Immature natural killer cell (primary cell): ENCODE measurements around the gene PARD3B. TPM values are rescaled to one million over a fixed set of nuclear protein-coding genes. Genes with fewer than 3 reads are reported as not detected.

ENCODE experiments used
- DNase-seq, 3 donors: peaks; one replicate each; pipeline ENCODE4 v3.0.0; 2022; ENCODE audit warnings: mixed read lengths in 1 of 3
- H3K27ac Mint-ChIP-seq, 6 donors: one replicate each; pipeline ENCODE4 v1.8.0; 2020; ENCODE audit warnings: mixed read lengths in 6 of 6, mild to moderate bottlenecking in 5 of 6, inconsistent platforms in 4 of 6, moderate library complexity in 3 of 6
- H3K27me3 Mint-ChIP-seq, 3 donors: one replicate each; pipeline ENCODE4 v1.8.0; 2020 to 2021; ENCODE audit warnings: low read depth in 3 of 3, mild to moderate bottlenecking in 3 of 3, mixed read lengths in 3 of 3, moderate library complexity in 3 of 3, inconsistent platforms in 1 of 3
- H3K36me3 Mint-ChIP-seq, 3 donors: one replicate each; pipeline ENCODE4 v1.8.0; 2020; ENCODE audit warnings: mixed read lengths in 3 of 3, inconsistent platforms in 2 of 3, mild to moderate bottlenecking in 2 of 3
- H3K4me1 Mint-ChIP-seq, 2 donors: one replicate each; pipeline ENCODE4 v1.8.0; 2020; ENCODE audit warnings: inconsistent platforms in 2 of 2, mild to moderate bottlenecking in 2 of 2, mixed read lengths in 2 of 2, moderate library complexity in 1 of 2
- H3K4me3 Mint-ChIP-seq, 5 donors: one replicate each; pipeline ENCODE4 v1.8.0; 2020; ENCODE audit warnings: mild to moderate bottlenecking in 5 of 5, mixed read lengths in 5 of 5, inconsistent platforms in 3 of 5, moderate library complexity in 3 of 5
- H3K9me3 Mint-ChIP-seq, 6 donors: one replicate each; pipeline ENCODE4 v1.8.0; 2020; ENCODE audit warnings: mild to moderate bottlenecking in 6 of 6, mixed read lengths in 6 of 6, inconsistent platforms in 4 of 6, moderate library complexity in 3 of 6
- polyA plus RNA-seq, 3 donors: library from polyadenylated mRNA; unstranded; fragments of 300-500 nt; fragmentation: Illumina TruSeq; gene quantifications; one replicate each; pipeline ENCODE4 v1.2.3, GENCODE V29; 2021

PARD3B gene
- polyA plus RNA-seq, 3 donors from 2014 or later, result not detected

DNA sequence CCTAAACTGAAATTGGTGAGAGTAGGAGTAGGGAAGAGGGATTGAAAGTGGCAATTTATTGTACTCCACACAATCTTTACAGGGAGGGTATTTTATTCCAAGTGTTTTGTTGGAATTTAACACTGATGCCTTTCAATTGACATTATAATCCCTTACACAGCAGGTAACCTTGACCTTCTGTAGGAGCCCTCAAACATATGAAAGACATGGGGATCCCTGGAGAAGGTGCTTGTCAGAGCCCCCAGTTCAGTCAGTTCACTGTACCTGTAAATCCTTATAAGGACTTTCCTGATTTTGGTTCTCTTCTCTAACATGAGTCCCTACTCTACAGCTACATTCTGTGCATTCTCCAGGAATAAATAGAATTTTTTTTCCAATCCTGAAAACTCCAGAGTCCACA lies 752.1 kb downstream of the PARD3B start:
- Mint-ChIP-seq H3K9me3 (peaks cover 0 to 4% (median 0%) of the 10 kb centered on the region in 6 donors), H3K4me3 (no peak overlapping the region), H3K4me1 (no peaks in the 10 kb centered on the region)

DNA sequence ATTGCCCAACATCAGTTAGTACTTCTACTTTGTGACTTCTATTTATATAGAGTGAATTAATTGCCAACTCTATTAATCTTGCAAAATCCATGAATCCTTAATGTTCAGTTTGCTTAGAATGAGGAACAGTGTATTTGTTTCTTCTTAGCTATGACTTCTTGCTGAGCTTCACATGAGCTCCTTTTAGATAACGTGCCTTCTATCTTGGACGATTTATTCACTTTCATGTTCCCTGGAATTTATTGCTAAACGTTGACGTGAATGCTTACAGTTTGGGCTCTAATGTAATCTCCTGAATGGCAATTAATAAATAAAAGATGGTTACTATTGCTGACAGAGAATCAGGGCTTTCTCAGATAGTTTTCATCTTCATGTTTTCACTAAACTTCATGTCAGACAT lies 752.6 kb downstream of the PARD3B start:
- Mint-ChIP-seq H3K36me3 (no peaks in the 10 kb centered on the region), H3K27me3 (peaks cover 0 to 2% (median 0%) of the 10 kb centered on the region in 3 donors), H3K4me3 (no peak overlapping the region), H3K4me1 (no peaks in the 10 kb centered on the region), H3K9me3 (peaks cover 0 to 4% (median 0%) of the 10 kb centered on the region in 6 donors), H3K27ac (no peak overlapping the region)
- no peak for DNase-seq

More for the DNA sequence above, 752.1 kb downstream of the PARD3B start:
- H3K27ac Mint-ChIP-seq, result no peak overlapping the region
- H3K36me3 Mint-ChIP-seq, result no peaks in the 10 kb centered on the region
- H3K27me3 Mint-ChIP-seq, result peaks cover 0 to 2% (median 0%) of the 10 kb centered on the region in 3 donors
- DNase-seq, result no peak

DNA sequence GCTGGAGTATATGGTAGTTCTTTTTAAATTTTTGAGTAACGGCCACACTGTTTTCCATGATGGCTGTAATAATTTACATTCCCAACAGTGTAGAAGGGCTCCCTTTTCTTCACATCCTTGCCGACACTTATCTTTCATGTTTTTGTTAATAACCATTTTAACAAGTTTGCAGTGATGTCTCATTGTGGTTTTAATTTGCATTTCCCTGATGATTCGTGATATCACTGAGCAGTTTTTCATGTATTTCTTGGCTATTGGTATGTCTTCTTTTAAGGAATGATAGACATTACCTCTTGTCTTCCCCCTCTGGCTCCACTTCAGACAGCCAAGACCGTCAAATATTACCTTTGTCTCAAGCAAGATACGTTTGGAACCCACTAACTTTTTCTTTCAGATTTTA lies 765.9 kb downstream of the PARD3B start:
- no peak for DNase-seq
- Mint-ChIP-seq H3K27me3 (peaks cover 0 to 3% (median 2%) of the 10 kb centered on the region in 3 donors), H3K27ac (no peak overlapping the region), H3K4me3 (no peak overlapping the region), H3K36me3 (no peaks in the 10 kb centered on the region), H3K9me3 (peaks cover 0 to 3% (median under 1%) of the 10 kb centered on the region in 6 donors), H3K4me1 (no peaks in the 10 kb centered on the region)

- H3K4me3 Mint-ChIP-seq, result no peak overlapping the region
- DNase-seq, result no peak
- H3K27me3 Mint-ChIP-seq, result peaks cover 0 to 7% (median 4%) of the 10 kb centered on the region in 3 donors
- H3K4me1 Mint-ChIP-seq, result no peaks in the 10 kb centered on the region
- H3K27ac Mint-ChIP-seq, result no peak overlapping the region
- peaks cover 0 to 5% (median under 1%) of the 10 kb centered on the region in 6 donors for H3K9me3 Mint-ChIP-seq
- H3K36me3 Mint-ChIP-seq, result no peaks in the 10 kb centered on the region
Measured at GRCh38 chr2:205321231-205321630, 776.0 kb downstream of the PARD3B start.

DNA sequence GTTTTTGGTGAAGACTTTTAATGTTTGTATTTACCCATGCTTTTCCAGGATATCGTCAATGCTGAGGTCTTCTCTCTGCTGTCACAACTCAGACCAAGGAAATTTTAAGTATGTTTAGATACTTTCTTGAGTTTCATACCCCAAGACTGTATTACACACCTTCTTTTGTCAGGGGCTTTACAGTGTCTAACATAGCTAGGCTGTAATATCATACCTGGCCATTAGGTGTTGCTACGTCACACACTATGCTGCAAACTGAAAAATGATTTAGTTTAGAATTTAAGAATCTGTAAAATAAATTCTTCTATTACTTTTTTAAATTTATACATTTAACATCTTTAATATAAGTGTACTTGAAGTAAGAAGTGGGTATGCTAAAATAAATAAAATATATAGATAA lies 778.7 kb downstream of the PARD3B start:
- no peak overlapping the region for H3K27ac Mint-ChIP-seq
- DNase-seq, result no peak
- peaks cover 0 to 4% (median 0%) of the 10 kb centered on the region in 6 donors for H3K9me3 Mint-ChIP-seq
- peaks cover 0 to 7% (median 5%) of the 10 kb centered on the region in 3 donors for H3K27me3 Mint-ChIP-seq
- no peaks in the 10 kb centered on the region for H3K4me1 Mint-ChIP-seq
- no peak overlapping the region for H3K4me3 Mint-ChIP-seq
- no peaks in the 10 kb centered on the region for H3K36me3 Mint-ChIP-seq

DNA sequence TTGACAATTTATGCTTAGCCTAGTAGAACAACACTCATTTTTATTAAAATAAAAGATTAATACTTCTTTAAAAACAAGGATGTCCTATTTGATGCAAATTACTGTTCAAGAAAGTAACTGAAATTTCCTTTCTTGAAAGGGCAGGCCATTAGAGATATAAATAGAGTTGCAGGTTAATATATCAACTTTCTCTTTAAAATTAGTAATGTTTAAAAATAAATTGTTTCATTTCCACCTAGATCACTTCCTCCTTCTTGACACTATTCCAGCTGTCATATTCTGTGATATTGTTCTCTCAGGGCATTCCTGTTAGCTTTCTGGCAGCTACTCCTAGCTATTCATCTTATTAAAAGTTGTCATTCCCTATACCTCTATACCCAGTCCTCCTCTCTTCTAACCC lies 779.1 kb downstream of the PARD3B start:
- no peak overlapping the region for H3K4me3 Mint-ChIP-seq
- H3K27ac Mint-ChIP-seq, result no peak overlapping the region
- no peaks in the 10 kb centered on the region for H3K4me1 Mint-ChIP-seq
- no peak for DNase-seq
- peaks cover 0 to 7% (median 4%) of the 10 kb centered on the region in 3 donors for H3K27me3 Mint-ChIP-seq
- peaks cover 0 to 2% (median 0%) of the 10 kb centered on the region in 6 donors for H3K9me3 Mint-ChIP-seq
- H3K36me3 Mint-ChIP-seq, result no peaks in the 10 kb centered on the region

DNA sequence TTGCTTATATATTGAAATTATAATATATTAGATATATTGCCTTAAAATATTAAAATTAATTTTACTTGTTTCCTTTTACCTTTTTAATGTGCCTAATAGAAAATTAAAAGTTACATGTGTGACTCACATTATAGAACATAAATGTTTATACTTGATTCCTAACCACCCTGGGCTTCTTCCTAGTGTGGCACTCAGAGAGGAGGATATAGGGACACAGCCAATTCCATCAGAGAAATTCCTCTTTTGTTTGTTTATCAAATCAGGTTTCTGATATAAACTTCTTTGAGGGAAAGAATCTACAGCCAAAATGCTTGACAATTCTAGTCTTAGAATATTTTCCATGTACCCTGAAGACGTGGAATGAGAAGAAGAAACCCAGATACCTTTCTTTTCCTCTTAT lies 788.1 kb downstream of the PARD3B start:
- Mint-ChIP-seq H3K4me3 (no peak overlapping the region), H3K9me3 (peaks cover 0 to 4% (median 0%) of the 10 kb centered on the region in 6 donors), H3K36me3 (no peaks in the 10 kb centered on the region), H3K27ac (no peak overlapping the region), H3K27me3 (peaks cover 0 to 2% (median 0%) of the 10 kb centered on the region in 3 donors), H3K4me1 (no peaks in the 10 kb centered on the region)
- DNase-seq, result no peak

GRCh38 chr2:205337274-205337673 lies 792.0 kb downstream of the PARD3B start:
- Mint-ChIP-seq H3K4me1 (no peaks in the 10 kb centered on the region), H3K27ac (no peak overlapping the region), H3K27me3 (peaks cover 0 to 1% (median 0%) of the 10 kb centered on the region in 3 donors), H3K36me3 (no peaks in the 10 kb centered on the region), H3K9me3 (peaks cover 0 to 4% (median under 1%) of the 10 kb centered on the region in 6 donors), H3K4me3 (no peak overlapping the region)
- DNase-seq, result no peak

GRCh38 chr2:205338156-205338555 lies 792.9 kb downstream of the PARD3B start:
- no peaks in the 10 kb centered on the region for H3K4me1 Mint-ChIP-seq
- no peak overlapping the region for H3K4me3 Mint-ChIP-seq
- no peaks in the 10 kb centered on the region for H3K36me3 Mint-ChIP-seq
- peaks cover 0 to 1% (median 0%) of the 10 kb centered on the region in 3 donors for H3K27me3 Mint-ChIP-seq
- peaks cover 0 to 4% (median under 1%) of the 10 kb centered on the region in 6 donors for H3K9me3 Mint-ChIP-seq
- no peak for DNase-seq
- H3K27ac Mint-ChIP-seq, result no peak overlapping the region

GRCh38 chr2:205343103-205343502 lies 797.8 kb downstream of the PARD3B start:
- peaks cover 0 to 4% (median 0%) of the 10 kb centered on the region in 6 donors for H3K9me3 Mint-ChIP-seq
- H3K27ac Mint-ChIP-seq, result no peak overlapping the region
- no peak overlapping the region for H3K4me3 Mint-ChIP-seq
- DNase-seq, result no peak
- H3K36me3 Mint-ChIP-seq, result no peaks in the 10 kb centered on the region
- H3K4me1 Mint-ChIP-seq, result no peaks in the 10 kb centered on the region
- peaks cover 0 to 1% (median 0%) of the 10 kb centered on the region in 3 donors for H3K27me3 Mint-ChIP-seq

DNA sequence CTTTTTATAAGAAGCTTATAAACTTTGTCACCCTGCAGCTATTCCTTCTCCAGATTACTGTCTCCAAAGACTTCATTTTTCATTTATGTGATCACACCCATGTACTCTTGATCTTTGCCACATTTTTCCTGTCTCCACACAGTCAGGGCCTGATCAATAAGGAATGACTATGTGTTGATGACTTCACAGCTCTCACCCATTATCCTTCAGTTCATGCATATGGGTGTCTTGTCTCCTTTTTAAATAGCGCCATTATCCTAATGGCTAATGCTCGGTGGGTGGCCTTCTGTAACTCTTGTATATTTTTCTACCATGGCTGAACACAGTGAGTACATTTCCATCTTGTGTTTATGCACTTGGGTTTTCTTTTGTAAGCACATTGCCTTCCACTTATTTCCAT lies 801.4 kb downstream of the PARD3B start:
- no peak for DNase-seq

DNA sequence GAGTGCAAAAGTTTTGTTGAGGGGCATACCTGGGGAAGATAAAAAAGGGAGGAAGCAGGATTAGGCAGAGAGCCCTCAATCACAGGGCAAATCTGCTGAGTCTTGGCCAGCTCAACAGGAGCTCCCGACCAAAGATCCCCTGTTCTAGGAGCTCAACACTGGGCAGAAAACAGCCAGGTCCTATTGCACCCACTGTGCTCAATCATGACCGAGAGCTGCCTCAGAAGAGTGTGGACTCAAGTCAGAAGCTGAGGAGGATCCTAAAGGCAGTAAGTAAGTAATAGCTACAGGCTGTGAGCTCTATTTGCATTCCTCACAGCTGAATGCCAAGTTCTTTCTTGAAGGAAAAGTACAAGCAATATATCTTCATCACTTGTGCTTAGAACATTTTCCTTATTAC lies 802.6 kb downstream of the PARD3B start:
- H3K4me3 Mint-ChIP-seq, result no peak overlapping the region
- DNase-seq, result no peak
- no peaks in the 10 kb centered on the region for H3K27me3 Mint-ChIP-seq
- no peak overlapping the region for H3K27ac Mint-ChIP-seq
- peaks cover 0 to 9% (median under 1%) of the 10 kb centered on the region in 6 donors for H3K9me3 Mint-ChIP-seq
- H3K36me3 Mint-ChIP-seq, result no peaks in the 10 kb centered on the region
- H3K4me1 Mint-ChIP-seq, result no peaks in the 10 kb centered on the region

More for the DNA sequence above, 801.4 kb downstream of the PARD3B start:
- no peak overlapping the region for H3K4me3 Mint-ChIP-seq
- no peak overlapping the region for H3K27ac Mint-ChIP-seq
- no peaks in the 10 kb centered on the region for H3K27me3 Mint-ChIP-seq
- H3K4me1 Mint-ChIP-seq, result no peaks in the 10 kb centered on the region
- peaks cover 0 to 6% (median under 1%) of the 10 kb centered on the region in 6 donors for H3K9me3 Mint-ChIP-seq
- H3K36me3 Mint-ChIP-seq, result no peaks in the 10 kb centered on the region

GRCh38 chr2:205352094-205352493 lies 806.8 kb downstream of the PARD3B start:
- Mint-ChIP-seq H3K4me3 (no peak overlapping the region), H3K27me3 (no peaks in the 10 kb centered on the region), H3K9me3 (peaks cover 0 to 9% (median under 1%) of the 10 kb centered on the region in 6 donors), H3K27ac (no peak overlapping the region), H3K4me1 (no peaks in the 10 kb centered on the region), H3K36me3 (no peaks in the 10 kb centered on the region)
- no peak for DNase-seq

DNA sequence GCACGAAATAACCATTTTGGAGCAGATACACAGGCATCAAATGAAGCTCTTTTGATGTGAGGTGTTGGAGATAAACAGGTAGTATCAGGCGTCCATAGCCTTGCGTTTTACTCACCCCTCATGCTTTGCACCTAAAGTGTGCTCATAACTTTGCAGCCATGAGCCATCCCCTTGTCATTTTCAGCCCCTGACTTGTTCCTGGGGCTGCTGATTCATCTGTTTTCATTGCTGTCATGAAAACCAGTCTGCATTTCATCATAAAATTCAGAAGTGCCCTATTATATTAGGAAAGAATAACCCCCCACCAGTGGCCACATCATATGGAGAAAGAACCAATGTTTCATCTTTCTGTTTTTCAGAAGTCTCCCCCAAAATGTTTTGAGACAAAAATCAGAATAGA lies 807.3 kb downstream of the PARD3B start:
- DNase-seq, result no peak
- peaks cover 0 to 9% (median under 1%) of the 10 kb centered on the region in 6 donors for H3K9me3 Mint-ChIP-seq
- H3K4me1 Mint-ChIP-seq, result no peaks in the 10 kb centered on the region
- H3K36me3 Mint-ChIP-seq, result no peaks in the 10 kb centered on the region
- no peaks in the 10 kb centered on the region for H3K27me3 Mint-ChIP-seq
- no peak overlapping the region for H3K4me3 Mint-ChIP-seq
- H3K27ac Mint-ChIP-seq, result no peak overlapping the region

DNA sequence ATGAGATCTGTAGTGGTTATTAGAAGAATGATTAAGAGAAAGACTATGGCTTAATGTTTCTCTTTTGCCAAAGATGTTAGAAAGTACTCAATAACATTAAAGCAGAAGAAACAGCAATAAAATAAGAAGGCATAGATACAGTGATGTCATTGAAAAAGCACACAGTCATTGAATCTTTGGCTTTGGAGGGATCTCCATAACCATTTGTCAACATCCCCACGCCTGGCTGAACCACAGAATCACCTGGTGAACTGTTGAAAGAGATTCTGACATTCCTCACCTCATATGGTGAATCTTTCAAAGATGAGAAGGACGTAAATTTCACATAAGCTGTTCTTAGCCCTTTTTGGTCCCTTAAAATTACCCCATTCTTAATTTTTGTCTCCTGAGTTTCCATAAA lies 812.5 kb downstream of the PARD3B start:
- H3K9me3 Mint-ChIP-seq, result no peaks in the 10 kb centered on the region
- no peaks in the 10 kb centered on the region for H3K36me3 Mint-ChIP-seq
- H3K27ac Mint-ChIP-seq, result no peak overlapping the region
- no peak for DNase-seq
- no peak overlapping the region for H3K4me3 Mint-ChIP-seq
- H3K27me3 Mint-ChIP-seq, result peaks cover 0 to 2% (median 0%) of the 10 kb centered on the region in 3 donors
- H3K4me1 Mint-ChIP-seq, result no peaks in the 10 kb centered on the region
